Activated naive CD8-positive, alpha-beta T cell treated with anti-CD3 and anti-CD28 coated beads, Interleukin-2, amount 10 ng/mL, durations not matched to agents 7 days and 5 days (primary cell): ENCODE measurements around the gene NSMF. TPM values are rescaled to one million over a fixed set of nuclear protein-coding genes. Genes with fewer than 3 reads are reported as not detected.
"Not testable (repeated sequence)": the region's sequence is repeated elsewhere in the genome, so short reads cannot be mapped to it uniquely, and the experiment has no call there.

Experiments used
- ATAC-seq: fragments of 150-1000 bp; cut with Tn5 transposase; one replicate; pipeline ENCODE4 v1.10.0; 2021; ENCODE audit warnings: low read depth, moderate library complexity
- POLR2A ChIA-PET: fragments of 350-600 bp; sonication (Branson Sonifier 250); formaldehyde crosslinking; loops from one replicate; lab custom pipeline; 2021; ENCODE audit warnings: antibody characterized with exemption; lab: Charles Lee
- DNase-seq: peaks from one replicate; pipeline ENCODE4 v3.0.0; 2021
- H3K27ac Mint-ChIP-seq: one replicate; pipeline ENCODE4 v1.8.0; 2022; ENCODE audit warnings: mild to moderate bottlenecking, mixed read lengths
- H3K27me3 Mint-ChIP-seq: one replicate; pipeline ENCODE4 v1.8.0; 2022; ENCODE audit warnings: mild to moderate bottlenecking, moderate library complexity, mixed read lengths
- H3K36me3 Mint-ChIP-seq: one replicate; pipeline ENCODE4 v1.8.0; 2021; ENCODE audit warnings: mild to moderate bottlenecking, mixed read lengths
- H3K4me1 Mint-ChIP-seq: one replicate; pipeline ENCODE4 v1.8.0; 2021; ENCODE audit warnings: mixed read lengths
- H3K4me3 Mint-ChIP-seq: one replicate; pipeline ENCODE4 v1.8.0; 2022; ENCODE audit warnings: mild to moderate bottlenecking, moderate library complexity, mixed read lengths
- H3K9me3 Mint-ChIP-seq: one replicate; pipeline ENCODE4 v1.8.0; 2021; ENCODE audit warnings: mixed read lengths
- total RNA-seq, 2 experiments: library from RNA; stranded (reverse); gene quantifications; one replicate each; pipeline ENCODE4 v1.2.3, GENCODE V29; 2021

NSMF gene
- total RNA-seq, 2 experiments from 2014 or later: 54.3 to 58.4 TPM

DNA sequence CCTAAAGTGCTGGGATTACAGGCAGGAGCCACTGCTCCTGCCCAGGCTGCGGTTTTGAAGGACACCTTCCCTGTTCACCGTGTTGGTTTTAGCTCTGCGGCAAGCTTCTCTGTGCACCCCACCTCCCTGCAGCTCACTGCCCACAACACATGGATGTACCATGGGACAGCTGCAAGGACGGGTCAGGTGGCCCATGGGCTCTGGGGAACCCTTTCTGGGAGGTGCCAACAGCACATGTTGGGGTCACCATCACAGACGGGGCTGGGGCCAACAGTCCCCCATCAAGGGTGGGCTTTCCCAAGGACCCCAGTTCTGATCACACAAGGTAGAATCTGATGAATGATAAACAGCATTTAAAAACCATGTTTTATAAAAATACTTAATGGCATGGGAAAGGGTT is 43.7 kb downstream of the NSMF start:
- Mint-ChIP-seq H3K4me1 (peaks cover 10% of the 10 kb centered on the region), H3K36me3 (peaks cover 2% of the 10 kb centered on the region), H3K9me3 (no peaks in the 10 kb centered on the region), H3K27me3 (no peaks in the 10 kb centered on the region), H3K4me3 (no peak overlapping the region), H3K27ac (no peak overlapping the region)
- ATAC-seq: no peak
- POLR2A ChIA-PET: no interaction called here
- no peak for DNase-seq

- POLR2A ChIA-PET: interaction anchor here (0.9 to 1.8 kb wide), 3 partner anchors 11 to 111 kb away, joined by 3 to 6 read pairs (median 3); partner anchors contain the start of genes EXD3, NOXA1, NRARP and NSMF
- Mint-ChIP-seq H3K27ac (no peak overlapping the region), H3K9me3 (no peaks in the 10 kb centered on the region), H3K27me3 (no peaks in the 10 kb centered on the region), H3K36me3 (peaks cover 2% of the 10 kb centered on the region), H3K4me1 (peaks cover 11% of the 10 kb centered on the region), H3K4me3 (no peak overlapping the region)
- ATAC-seq: no peak
- no peak for DNase-seq
These were observed 46.7 kb downstream of the NSMF start for GRCh38 chr9:137412431-137412830.

DNA sequence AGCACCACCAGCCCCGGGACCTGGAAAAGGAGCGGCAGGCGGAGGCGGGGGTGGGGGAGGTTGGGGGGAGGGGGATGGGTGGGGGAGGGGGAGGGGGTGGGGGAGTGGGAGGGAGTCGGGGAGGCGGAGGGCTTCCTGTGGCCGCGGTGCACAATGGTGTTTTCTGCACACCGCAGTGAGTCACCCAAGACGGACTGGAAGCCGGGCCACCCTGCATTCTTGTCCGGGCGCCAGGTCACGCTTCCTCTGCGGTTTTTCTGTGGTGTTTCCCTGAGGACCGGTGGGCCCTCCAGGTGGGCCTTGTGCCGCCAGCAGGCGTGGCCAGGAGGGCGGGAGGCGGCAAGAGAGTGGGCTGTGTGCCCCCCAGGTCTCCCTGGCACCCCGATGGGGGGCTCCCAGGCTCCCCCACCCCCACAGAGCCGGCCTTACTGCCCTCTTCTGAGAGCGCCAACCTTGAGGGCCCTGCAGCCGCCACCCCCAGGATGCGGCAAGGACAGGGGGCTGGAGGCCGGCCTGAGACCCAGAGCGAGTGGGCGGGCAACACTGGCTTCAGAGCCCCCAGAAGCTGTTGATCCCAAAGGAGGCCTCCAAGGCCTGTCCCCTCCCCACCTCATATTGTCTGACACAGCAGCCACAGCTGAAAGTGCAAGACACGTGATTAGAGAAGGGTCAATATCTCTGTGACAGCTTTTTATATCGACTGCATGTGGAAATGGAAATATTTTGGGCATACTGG is 47.3 kb downstream of the NSMF start:
- H3K9me3 Mint-ChIP-seq: no peaks in the 10 kb centered on the region
- H3K27me3 Mint-ChIP-seq: no peaks in the 10 kb centered on the region
- peaks cover 2% of the 10 kb centered on the region for H3K36me3 Mint-ChIP-seq
- ATAC-seq (peak; percentile 19), DNase-seq (peak; percentile 60)
- POLR2A ChIA-PET: interaction anchor here (0.9 to 1.8 kb wide), 2 partner anchors 11 to 110 kb away, joined by 3 to 6 read pairs; partner anchors contain the start of genes EXD3, NOXA1 and NRARP
- H3K4me1 Mint-ChIP-seq: peaks cover 11% of the 10 kb centered on the region
- H3K4me3 Mint-ChIP-seq: peak overlapping the region; percentile 45
- no peak overlapping the region for H3K27ac Mint-ChIP-seq

DNA sequence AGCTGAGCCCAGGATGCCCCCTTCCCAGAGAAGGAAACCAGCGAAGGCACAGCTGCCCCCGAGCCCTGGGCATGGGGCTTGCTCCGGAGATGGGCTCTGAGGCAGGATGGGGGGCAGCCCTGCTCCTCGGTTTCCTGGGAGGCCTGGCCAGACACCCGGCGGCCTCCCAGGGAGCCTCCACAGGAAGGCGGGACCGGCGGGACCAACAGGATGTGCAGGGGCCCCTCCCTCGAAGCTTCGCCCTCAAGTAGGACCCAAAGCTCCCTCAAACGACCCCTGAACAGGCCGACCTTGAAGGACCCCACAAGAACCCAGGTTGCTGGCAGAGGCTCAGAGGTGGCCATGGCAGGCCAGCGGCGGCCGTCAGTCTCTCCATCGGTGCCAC is 47.9 kb downstream of the NSMF start:
- POLR2A ChIA-PET: interaction anchor here (0.5 kb wide), 1 partner anchor 150 kb away, joined by 5 read pairs; no protein-coding TSS in a partner anchor
- Mint-ChIP-seq H3K4me3 (peak overlapping the region; percentile 45), H3K4me1 (peaks cover 11% of the 10 kb centered on the region), H3K27ac (no peak overlapping the region), H3K27me3 (no peaks in the 10 kb centered on the region), H3K36me3 (peaks cover 2% of the 10 kb centered on the region), H3K9me3 (no peaks in the 10 kb centered on the region)
- DNase-seq (no peak), ATAC-seq (no peak)

DNA sequence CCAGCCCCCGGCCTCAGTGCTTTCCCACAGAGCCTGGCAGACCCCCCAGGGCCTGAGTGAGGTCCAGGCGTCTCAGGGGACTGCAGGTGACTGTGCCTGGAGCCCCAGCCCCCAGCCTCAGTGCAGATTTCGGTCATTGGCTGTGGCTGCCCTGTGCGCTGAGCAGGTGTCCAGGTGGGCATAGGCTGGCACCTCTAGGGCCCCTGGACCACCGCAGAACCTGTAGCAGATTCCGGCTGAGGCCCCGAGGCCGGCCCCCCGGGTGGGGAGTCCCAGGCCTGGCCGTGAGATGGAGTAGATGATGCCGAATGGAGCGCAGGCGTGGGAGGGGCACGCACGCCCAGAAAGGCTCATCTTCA is 48.3 kb downstream of the NSMF start:
- POLR2A ChIA-PET: interaction anchor here (0.5 kb wide), 1 partner anchor 150 kb away, joined by 5 read pairs; no protein-coding TSS in a partner anchor
- H3K4me3 Mint-ChIP-seq: no peak overlapping the region
- no peak overlapping the region for H3K27ac Mint-ChIP-seq
- ATAC-seq (no peak), DNase-seq (no peak)
- peaks cover 2% of the 10 kb centered on the region for H3K36me3 Mint-ChIP-seq
- peaks cover 3% of the 10 kb centered on the region for H3K27me3 Mint-ChIP-seq
- H3K4me1 Mint-ChIP-seq: peaks cover 11% of the 10 kb centered on the region
- H3K9me3 Mint-ChIP-seq: no peaks in the 10 kb centered on the region

DNA sequence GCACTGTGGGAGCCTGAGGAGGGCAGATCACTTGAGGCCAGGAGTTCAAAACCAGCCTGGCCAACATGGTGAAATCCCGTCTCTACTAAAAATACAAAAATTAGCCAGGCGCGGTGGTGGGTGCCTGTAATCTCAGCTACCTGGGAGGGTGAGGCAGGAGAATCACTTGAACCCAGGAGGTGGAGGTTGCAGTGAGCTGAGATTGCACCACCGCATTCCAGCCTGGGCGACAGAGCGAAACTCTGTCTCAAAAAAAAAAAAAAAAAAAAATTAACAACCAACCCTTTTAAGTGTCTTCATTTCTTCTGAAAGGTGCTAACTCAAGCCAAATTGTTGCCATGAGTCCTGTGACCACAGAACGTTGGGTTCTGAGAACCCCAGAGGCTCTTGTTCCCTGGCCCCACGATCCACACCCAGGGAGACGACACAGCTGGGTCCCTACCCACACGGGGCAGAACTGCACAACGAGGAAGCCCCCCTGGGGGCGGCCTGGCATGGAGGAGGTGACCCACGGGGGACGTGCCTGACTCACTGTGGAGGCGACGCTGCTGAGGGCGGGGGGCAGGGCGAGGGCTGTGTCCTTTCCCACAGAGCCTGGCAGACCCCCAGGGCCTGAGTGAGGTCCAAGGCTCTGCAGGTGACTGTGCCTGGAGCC is 48.8 kb downstream of the NSMF start:
- not testable (repeated sequence) for H3K27ac Mint-ChIP-seq, H3K9me3 Mint-ChIP-seq, DNase-seq, ATAC-seq, H3K27me3 Mint-ChIP-seq, H3K4me3 Mint-ChIP-seq, H3K36me3 Mint-ChIP-seq
- POLR2A ChIA-PET: interaction anchor here (0.9 kb wide), 1 partner anchor 12 kb away, joined by 5 read pairs; the partner anchor contains the start of genes EXD3 and NOXA1
- peaks cover 11% of the 10 kb centered on the region for H3K4me1 Mint-ChIP-seq

DNA sequence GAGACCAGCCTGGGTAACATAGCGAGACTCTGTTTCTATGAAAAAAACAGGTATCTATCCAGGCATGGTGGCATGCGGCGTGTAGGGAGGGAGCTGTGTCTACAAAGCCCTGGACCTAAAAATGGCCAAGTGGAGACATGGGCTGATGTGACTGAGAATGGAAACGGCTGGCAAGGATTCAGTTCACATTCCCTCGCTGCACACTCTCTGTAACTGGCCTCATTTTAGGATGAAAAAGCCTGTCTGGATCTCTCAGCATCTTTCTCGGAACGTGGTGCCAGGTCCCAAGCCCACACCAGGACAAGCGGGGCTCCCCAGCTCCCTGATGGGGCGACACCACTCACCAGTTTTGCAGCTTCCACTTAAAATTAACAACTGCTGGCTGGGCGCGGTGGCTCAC is 49.6 kb downstream of the NSMF start:
- DNase-seq (no peak), ATAC-seq (no peak)
- Mint-ChIP-seq H3K27ac (no peak overlapping the region), H3K36me3 (peaks cover under 1% of the 10 kb centered on the region), H3K9me3 (no peaks in the 10 kb centered on the region), H3K4me3 (no peak overlapping the region), H3K27me3 (peaks cover 3% of the 10 kb centered on the region), H3K4me1 (peaks cover 10% of the 10 kb centered on the region)
- POLR2A ChIA-PET: interaction anchor here (0.9 kb wide), 1 partner anchor 13 kb away, joined by 5 read pairs; the partner anchor contains the start of genes EXD3 and NOXA1

DNA sequence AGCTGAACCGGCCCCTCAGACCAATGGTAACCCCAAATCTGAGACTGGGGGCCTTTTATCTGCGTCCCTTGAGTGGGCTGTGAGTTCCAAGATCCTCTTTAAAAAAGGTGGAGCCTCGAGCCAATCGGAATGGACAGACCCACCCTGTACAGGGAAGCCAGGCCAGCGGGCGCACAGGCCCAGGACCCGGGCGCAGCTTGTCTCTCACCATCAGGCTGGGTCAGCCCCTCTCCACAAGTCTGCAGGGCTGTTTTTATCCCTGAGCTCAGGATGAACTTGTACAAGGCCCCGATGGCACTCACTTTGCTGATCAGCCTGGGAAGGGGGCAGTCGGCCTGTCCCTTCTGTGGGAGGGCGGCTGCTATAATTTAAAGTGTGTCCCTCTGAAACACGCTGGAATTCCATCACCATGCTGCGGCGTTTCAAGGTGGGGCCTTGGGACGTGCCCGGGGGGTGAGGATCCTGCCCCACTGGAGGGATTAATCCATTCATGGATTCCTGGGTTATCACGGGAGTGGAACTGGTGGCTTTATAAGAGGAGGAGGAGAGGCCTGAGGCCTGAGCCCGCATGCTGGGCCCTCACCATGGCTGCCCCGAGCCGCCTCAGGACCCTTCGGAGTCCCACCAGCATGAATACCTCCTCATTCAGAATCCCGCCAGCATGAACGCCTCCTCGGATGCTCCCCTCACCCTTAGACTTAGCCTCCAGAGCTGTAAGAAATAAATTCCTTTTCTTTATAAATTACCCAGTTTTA is 50.3 kb downstream of the NSMF start:
- Mint-ChIP-seq H3K4me1 (peaks cover 6% of the 10 kb centered on the region), H3K9me3 (no peaks in the 10 kb centered on the region), H3K4me3 (no peak overlapping the region), H3K27ac (no peak overlapping the region), H3K27me3 (peaks cover 3% of the 10 kb centered on the region), H3K36me3 (no peaks in the 10 kb centered on the region)
- ATAC-seq (no peak), DNase-seq (no peak)
- POLR2A ChIA-PET: interaction anchor here (0.9 kb wide), 1 partner anchor 14 kb away, joined by 5 read pairs; the partner anchor contains the start of genes EXD3 and NOXA1

- DNase-seq (no peak), ATAC-seq (no peak)
- H3K9me3 Mint-ChIP-seq: no peaks in the 10 kb centered on the region
- no peak overlapping the region for H3K4me3 Mint-ChIP-seq
- H3K27me3 Mint-ChIP-seq: peaks cover 3% of the 10 kb centered on the region
- POLR2A ChIA-PET: no interaction called here
- peaks cover 3% of the 10 kb centered on the region for H3K4me1 Mint-ChIP-seq
- no peaks in the 10 kb centered on the region for H3K36me3 Mint-ChIP-seq
- no peak overlapping the region for H3K27ac Mint-ChIP-seq
These were observed 51.4 kb downstream of the NSMF start for GRCh38 chr9:137407590-137408300.

DNA sequence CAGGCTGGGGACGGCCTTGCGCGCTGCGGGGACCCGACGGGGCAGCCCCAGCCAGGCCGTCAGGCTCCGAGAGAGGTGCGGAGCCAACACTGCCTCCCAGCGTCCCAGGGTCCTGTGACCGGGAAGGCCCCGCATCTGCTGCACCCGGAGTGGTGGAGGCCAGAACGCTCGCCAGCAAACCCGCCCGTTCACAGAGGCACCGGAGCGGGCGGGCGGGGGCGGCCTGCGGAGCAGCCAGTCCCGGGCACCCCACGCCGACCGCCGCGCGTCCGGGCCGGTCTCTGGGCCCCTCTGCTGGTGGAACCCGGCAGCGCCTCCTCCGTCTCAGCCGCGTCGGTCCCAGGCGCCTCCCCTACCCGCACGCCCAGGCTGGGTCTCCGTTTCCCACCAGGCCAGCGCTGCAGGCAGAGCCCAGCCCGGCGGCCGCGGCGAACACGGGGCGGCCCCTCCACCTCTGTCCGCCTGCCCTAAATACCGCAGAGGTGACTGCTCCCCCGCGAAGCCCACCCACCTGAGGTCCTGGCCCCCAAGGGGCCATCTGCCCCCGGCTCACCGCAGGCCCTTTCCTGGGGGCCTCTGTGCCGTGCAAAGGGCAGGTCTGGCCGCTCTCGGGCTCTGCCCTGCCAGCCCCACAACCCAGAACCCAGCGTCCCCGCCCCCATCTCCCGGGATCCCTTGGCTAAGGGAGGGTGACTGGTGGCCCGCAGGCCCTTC is 52.1 kb downstream of the NSMF start:
- Mint-ChIP-seq H3K9me3 (no peaks in the 10 kb centered on the region), H3K4me1 (peaks cover 4% of the 10 kb centered on the region), H3K36me3 (peaks cover 6% of the 10 kb centered on the region), H3K4me3 (no peak overlapping the region), H3K27me3 (peaks cover 3% of the 10 kb centered on the region), H3K27ac (no peak overlapping the region)
- peak; percentile 89 for ATAC-seq
- DNase-seq: peak; percentile 86
- POLR2A ChIA-PET: no interaction called here

DNA sequence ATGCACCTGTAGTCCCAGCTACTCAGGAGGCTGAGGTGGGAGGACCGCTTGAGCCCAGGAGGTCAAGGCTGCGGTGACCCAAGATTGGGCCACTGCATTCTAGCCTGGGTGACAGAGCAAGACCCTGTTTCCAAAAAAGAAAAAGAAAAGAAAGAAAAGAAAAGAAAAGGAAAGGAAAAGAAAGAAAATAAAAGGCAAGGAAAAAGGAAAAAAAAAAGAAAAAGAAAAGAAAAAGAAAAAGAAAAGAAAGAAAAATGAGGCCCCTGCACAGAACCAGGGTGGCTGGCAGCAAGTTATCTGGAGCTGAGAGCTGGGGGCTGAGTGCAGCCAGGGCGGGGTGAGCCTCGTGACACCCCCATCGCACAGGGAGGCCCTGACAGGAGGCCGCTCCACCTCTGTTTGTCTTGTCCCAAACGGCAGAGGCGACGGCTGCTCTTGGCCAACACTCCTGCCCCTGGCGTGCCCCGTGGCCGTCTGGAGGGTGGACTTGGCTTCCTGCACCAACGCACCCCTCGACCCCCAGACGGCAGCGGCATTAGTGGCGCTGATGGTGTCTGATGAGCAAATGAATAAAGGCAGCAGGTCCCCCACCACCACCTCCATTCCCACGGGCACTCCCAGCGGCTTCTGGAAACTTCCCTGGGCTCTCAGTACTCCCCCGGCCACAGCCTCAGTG is 52.9 kb downstream of the NSMF start:
- POLR2A ChIA-PET: no interaction called here
- peaks cover 3% of the 10 kb centered on the region for H3K27me3 Mint-ChIP-seq
- H3K36me3 Mint-ChIP-seq: peaks cover 8% of the 10 kb centered on the region
- DNase-seq (no peak), ATAC-seq (no peak)
- no peak overlapping the region for H3K4me3 Mint-ChIP-seq
- H3K4me1 Mint-ChIP-seq: peaks cover 3% of the 10 kb centered on the region
- no peaks in the 10 kb centered on the region for H3K9me3 Mint-ChIP-seq
- no peak overlapping the region for H3K27ac Mint-ChIP-seq

- no peaks in the 10 kb centered on the region for H3K9me3 Mint-ChIP-seq
- ATAC-seq (no peak), DNase-seq (no peak)
- POLR2A ChIA-PET: no interaction called here
- H3K27ac Mint-ChIP-seq: no peak overlapping the region
- H3K36me3 Mint-ChIP-seq: peaks cover 8% of the 10 kb centered on the region
- H3K27me3 Mint-ChIP-seq: peaks cover 3% of the 10 kb centered on the region
- peaks cover 3% of the 10 kb centered on the region for H3K4me1 Mint-ChIP-seq
- H3K4me3 Mint-ChIP-seq: no peak overlapping the region
These were observed 53.5 kb downstream of the NSMF start for GRCh38 chr9:137405677-137406081.
